ENCODE data around the gene SLC39A1. TPM values are rescaled to one million over a fixed set of nuclear protein-coding genes. Genes with fewer than 3 reads are reported as not detected.

The SLC39A1 gene
- total RNA-seq, 4 donors from 2014 or later = 60.0 to 79.5 (median 69.6) TPM

DNA sequence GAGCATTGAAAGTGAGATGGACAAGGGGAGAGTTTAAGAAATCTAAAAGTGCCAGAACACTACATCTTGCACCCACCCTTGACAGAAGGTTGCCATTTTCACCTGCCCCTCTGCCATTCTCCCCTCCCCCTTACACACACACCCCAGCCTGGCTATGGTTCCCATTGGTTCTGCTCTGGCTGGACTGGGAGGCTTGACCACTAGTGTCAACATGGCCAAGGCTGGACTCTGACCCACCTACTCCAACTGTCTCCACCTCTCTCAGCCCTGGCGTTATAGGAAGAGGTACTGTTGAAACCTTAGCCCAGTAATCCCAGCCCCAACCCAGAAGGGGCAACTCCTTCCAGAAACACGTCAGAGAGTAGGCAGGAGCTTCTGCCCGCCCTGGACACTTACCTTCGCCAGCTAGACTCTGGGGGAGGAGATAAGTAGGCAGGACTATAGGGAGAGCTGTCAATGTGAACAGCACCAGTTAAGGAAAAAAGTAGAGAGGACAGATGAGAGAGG lies 9.4 kb downstream of the SLC39A1 start:
- H3K27me3 ChIP-seq = no peaks in the 10 kb centered on the region
- TF ChIP-seq, protein P1, sequence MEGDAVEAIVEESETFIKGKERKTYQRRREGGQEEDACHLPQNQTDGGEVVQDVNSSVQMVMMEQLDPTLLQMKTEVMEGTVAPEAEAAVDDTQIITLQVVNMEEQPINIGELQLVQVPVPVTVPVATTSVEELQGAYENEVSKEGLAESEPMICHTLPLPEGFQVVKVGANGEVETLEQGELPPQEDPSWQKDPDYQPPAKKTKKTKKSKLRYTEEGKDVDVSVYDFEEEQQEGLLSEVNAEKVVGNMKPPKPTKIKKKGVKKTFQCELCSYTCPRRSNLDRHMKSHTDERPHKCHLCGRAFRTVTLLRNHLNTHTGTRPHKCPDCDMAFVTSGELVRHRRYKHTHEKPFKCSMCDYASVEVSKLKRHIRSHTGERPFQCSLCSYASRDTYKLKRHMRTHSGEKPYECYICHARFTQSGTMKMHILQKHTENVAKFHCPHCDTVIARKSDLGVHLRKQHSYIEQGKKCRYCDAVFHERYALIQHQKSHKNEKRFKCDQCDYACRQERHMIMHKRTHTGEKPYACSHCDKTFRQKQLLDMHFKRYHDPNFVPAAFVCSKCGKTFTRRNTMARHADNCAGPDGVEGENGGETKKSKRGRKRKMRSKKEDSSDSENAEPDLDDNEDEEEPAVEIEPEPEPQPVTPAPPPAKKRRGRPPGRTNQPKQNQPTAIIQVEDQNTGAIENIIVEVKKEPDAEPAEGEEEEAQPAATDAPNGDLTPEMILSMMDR (IDR thresholded peaks at IDR 0.05) = no peak
- H3K4me3 ChIP-seq = no peak overlapping the region
- no peak for DNase-seq (ENCODE audit: low spot score in 2 of 2)
- no peak overlapping the region for H3K27ac ChIP-seq
- no peaks in the 10 kb centered on the region for H3K9me3 ChIP-seq
- WGBS = 82% methylated on average over 4 of the region's 4 CpGs
- H3K36me3 ChIP-seq = peaks cover 55% of the 10 kb centered on the region
- peaks cover 29% of the 10 kb centered on the region for H3K4me1 ChIP-seq

GRCh38 chr1:153951801-153952200 lies 11.5 kb downstream of the SLC39A1 start:
- H3K27ac ChIP-seq = no peak overlapping the region
- peaks cover 18% of the 10 kb centered on the region for H3K4me1 ChIP-seq
- no peaks in the 10 kb centered on the region for H3K27me3 ChIP-seq
- no peak overlapping the region for H3K4me3 ChIP-seq
- 67% methylated on average over 1 of the region's 2 CpGs for WGBS
- no peak for TF ChIP-seq EP300 (IDR thresholded peaks at IDR 0.05)
- no peak for TF ChIP-seq POLR2AphosphoS5 (IDR thresholded peaks at IDR 0.05)
- TF ChIP-seq, protein P1 (IDR thresholded peaks at IDR 0.05) = no peak
- no peaks in the 10 kb centered on the region for H3K9me3 ChIP-seq
- DNase-seq (ENCODE audit: low spot score in 2 of 2) = peak in 1 of 2 donors; percentile 53
- peaks cover 67% of the 10 kb centered on the region for H3K36me3 ChIP-seq

- peaks cover 67% of the 10 kb centered on the region for H3K36me3 ChIP-seq
- no peaks in the 10 kb centered on the region for H3K9me3 ChIP-seq
- peak in 1 of 2 donors; percentile 50 for DNase-seq (ENCODE audit: low spot score in 2 of 2)
- WGBS = 89% methylated on average over 11 of the region's 11 CpGs
- H3K27me3 ChIP-seq = no peaks in the 10 kb centered on the region
- TF ChIP-seq EP300 (IDR thresholded peaks at IDR 0.05) = no peak
- no peak for TF ChIP-seq POLR2AphosphoS5 (IDR thresholded peaks at IDR 0.05)
- TF ChIP-seq, protein P1 (IDR thresholded peaks at IDR 0.05) = no peak
- no peak for TF ChIP-seq POLR2A (IDR thresholded peaks at IDR 0.05)
- H3K27ac ChIP-seq = no peak overlapping the region
- no peak overlapping the region for H3K4me3 ChIP-seq
- H3K4me1 ChIP-seq = peaks cover 14% of the 10 kb centered on the region
Measured at GRCh38 chr1:153951183-153951582, 12.2 kb downstream of the SLC39A1 start.

GRCh38 chr1:153946622-153947241 lies 16.6 kb downstream of the SLC39A1 start, which contains the start of gene DENND4B:
TSS of gene DENND4B (minus strand) at chr1:153946718. CDS start at chr1:153944374, 2,344 bp downstream.
- TF ChIP-seq, protein P1 (IDR thresholded peaks at IDR 0.05) = peak; percentile 78 to 99
- TF ChIP-seq POLR2A (IDR thresholded peaks at IDR 0.05) (no peak), POLR2AphosphoS5 (IDR thresholded peaks at IDR 0.05) (peak in 1 of 3 donors; percentile 41)
- Histone ChIP-seq H3K4me3 (peak within 1 kb of the TSS; percentile 97), H3K4me1 (peaks cover 26% of the 10 kb centered on the region), H3K36me3 (peaks cover 47% of the 10 kb centered on the region), H3K27me3 (no peaks in the 10 kb centered on the region), H3K9me3 (no peaks in the 10 kb centered on the region), H3K27ac (peak within 1 kb of the TSS; percentile 98)
- peak; percentile 89 to 91 for DNase-seq (ENCODE audit: low spot score in 2 of 2)
- 23% methylated on average over 10 of the region's 28 CpGs for WGBS

- peaks cover 47% of the 10 kb centered on the region for H3K36me3 ChIP-seq
- H3K4me1 ChIP-seq = peaks cover 26% of the 10 kb centered on the region
- 0% methylated on average over 38 of the region's 95 CpGs for WGBS
- peak overlapping the region; percentile 98 for H3K27ac ChIP-seq
- DNase-seq (ENCODE audit: low spot score in 2 of 2) = peak; percentile 93 to 94
- no peaks in the 10 kb centered on the region for H3K27me3 ChIP-seq
- TF ChIP-seq POLR2A (IDR thresholded peaks at IDR 0.05) = peak in 1 of 2 donors; percentile 14
- TF ChIP-seq EP300 (IDR thresholded peaks at IDR 0.05) = no peak
- TF ChIP-seq POLR2AphosphoS5 (IDR thresholded peaks at IDR 0.05) = peak in 2 of 3 donors; percentile 66 to 68
- TF ChIP-seq, protein P1 (IDR thresholded peaks at IDR 0.05) = no peak
- H3K9me3 ChIP-seq = no peaks in the 10 kb centered on the region
- H3K4me3 ChIP-seq = peak overlapping the region; percentile 97
Measured at GRCh38 chr1:153945795-153946621, 17.3 kb downstream of the SLC39A1 start.

Data from suprapubic skin (tissue), 4 donors.